Sigmoid colon (tissue), 4 donors: ENCODE results near the gene PLCL1.

Experiments used
- CTCF ChIP-seq, 4 experiments: fragments of 450-650 bp in 3 of 4; fragments of 200-600 bp in 1 of 4; IDR thresholded peaks; one replicate each; pipeline ENCODE4 v1.5.1; 2016 to 2019; ENCODE audit warnings: antibody characterized with exemption in 4 of 4, mild to moderate bottlenecking in 3 of 4, moderate library complexity in 2 of 4
- EP300 ChIP-seq, 4 donors: sonication (generic); formaldehyde crosslinking; IDR thresholded peaks; one replicate each; pipeline ENCODE4 v1.6.1; 2017; ENCODE audit warnings: antibody characterized with exemption in 4 of 4
- POLR2A ChIP-seq, 2 donors: fragments of 450-650 bp; IDR thresholded peaks; one replicate each; pipeline ENCODE4 v1.6.1; 2016; ENCODE audit warnings: antibody characterized with exemption in 2 of 2, mild to moderate bottlenecking in 2 of 2, moderate library complexity in 2 of 2
- POLR2AphosphoS5 ChIP-seq, 4 donors: sonication (generic); formaldehyde crosslinking; IDR thresholded peaks; one replicate each; pipeline ENCODE4 v1.6.1; 2017; ENCODE audit warnings: antibody characterized with exemption in 4 of 4

GRCh38 chr2:197958592-197959150, 154.3 kb downstream of the PLCL1 start:
- TF ChIP-seq POLR2A (IDR thresholded peaks at IDR 0.05): no peak
- no peak for TF ChIP-seq CTCF (IDR thresholded peaks at IDR 0.05)
- no peak for TF ChIP-seq POLR2AphosphoS5 (IDR thresholded peaks at IDR 0.05)
- TF ChIP-seq EP300 (IDR thresholded peaks at IDR 0.05): no peak
